ENCODE results near the gene CETN3. TPM values are rescaled to one million over a fixed set of nuclear protein-coding genes. Genes with fewer than 3 reads are reported as not detected.
A peak's percentile ranks its signal among the peaks of the same experiment; 100 is the strongest.

The CETN3 gene
- total and polyA plus RNA-seq, 2 of the 8 experiments (the other 6 are each of a cell fraction or from before 2014, with no cell fraction given) = 4.8 to 43.8 TPM

- CTCF ChIA-PET (ENCODE audit: partially characterized antibody) = interaction anchor here (0.7 to 1.6 kb wide), 2 partner anchors 31 to 72 kb away, joined by 3 to 4 read pairs; no protein-coding TSS in a partner anchor
These were observed 53.9 kb downstream of the CETN3 start for GRCh38 chr5:90355635-90356034.

More at GRCh38 chr5:90355635-90356034, 53.9 kb downstream of the CETN3 start:
- Histone ChIP-seq H4K20me1 (replicated peaks in 1 of 2; ENCODE audit: control insufficient read depth in 1 of 2, insufficient read depth in 2 of 2, low read length in 2 of 2) (no peaks in the 10 kb centered on the region), H3K27me3 (replicated peaks in 1 of 4; ENCODE audit: control insufficient read depth in 3 of 4, extremely low read depth in 1 of 4, insufficient read depth in 3 of 4, low read length in 3 of 4) (no peaks in the 10 kb centered on the region), H3K4ac (replicated peaks; ENCODE audit: insufficient read length, low read depth, low read length) (no peak overlapping the region), H3K79me1 (ENCODE audit: low read depth, low read length) (no peaks in the 10 kb centered on the region), H2BK20ac (ENCODE audit: low read length) (no peak overlapping the region), H3K14ac (ENCODE audit: insufficient read length) (no peak overlapping the region), H4K91ac (replicated peaks; ENCODE audit: insufficient read length, low read length) (no peak overlapping the region), H3K36me3 (ENCODE audit: control insufficient read depth in 2 of 4, insufficient read depth in 4 of 4, low read length in 3 of 4) (no peaks in the 10 kb centered on the region), H3K27ac (ENCODE audit: low read depth, low read length) (no peak overlapping the region), H4K5ac (ENCODE audit: insufficient read length, low read depth, low read length) (no peak overlapping the region), H3K4me1 (replicated peaks in 1 of 4; ENCODE audit: control insufficient read depth in 3 of 4, insufficient read depth in 4 of 4, low read length in 3 of 4) (peaks cover 0 to 2% (median under 1%) of the 10 kb centered on the region in 4 experiments; a peak in 1 of 7 replicates), H2BK5ac (ENCODE audit: low read depth, low read length) (no peak overlapping the region), H3K56ac (replicated peaks; ENCODE audit: insufficient read length, low read depth, low read length) (no peak overlapping the region), H3K4me3 (ENCODE audit: extremely low read depth in 1 of 4, insufficient read depth in 2 of 4, low read depth in 3 of 4, low read length in 4 of 4) (no peak overlapping the region), H2AK5ac (ENCODE audit: low read depth, low read length) (no peak overlapping the region), H3K23ac (ENCODE audit: insufficient read length) (no peak overlapping the region), H3K23me2 (ENCODE audit: low read depth, low read length) (no peaks in the 10 kb centered on the region), H3K9me3 (ENCODE audit: insufficient read depth in 2 of 2, low read depth in 1 of 2, low read length in 1 of 2) (no peaks in the 10 kb centered on the region), H3K79me2 (ENCODE audit: control insufficient read depth in 1 of 2, insufficient read depth in 2 of 2, low read length in 2 of 2) (no peaks in the 10 kb centered on the region), H2BK15ac (ENCODE audit: low read length) (no peak overlapping the region), H4K8ac (ENCODE audit: extremely low read depth, insufficient read depth, low read length) (no peak overlapping the region), H2BK12ac (ENCODE audit: low read depth, low read length) (no peak overlapping the region), H2AFZ (ENCODE audit: low read length) (0 out of 2 replicates have a peak overlapping the region, but pooled peaks have one; percentile 26), H3K9ac (replicated peaks in 1 of 4; ENCODE audit: extremely low read depth in 1 of 4, low read depth in 3 of 4, low read length in 3 of 4) (no peak overlapping the region), H3K18ac (ENCODE audit: extremely low read depth, low read length) (0 out of 2 replicates have a peak overlapping the region, but pooled peaks have one; percentile 11), H2BK120ac (replicated peaks; ENCODE audit: low read depth, low read length) (no peak overlapping the region), H3K4me2 (ENCODE audit: insufficient read depth in 1 of 2, low read depth in 2 of 2, low read length in 2 of 2) (no peak overlapping the region)
- POLR2A ChIA-PET (ENCODE audit: partially characterized antibody) = no interaction called here
- WGBS, 2 experiments (ENCODE audit: extremely low coverage in 1 of 2, insufficient coverage in 1 of 2, insufficient read length in 1 of 2, insufficient replicate concordance in 2 of 2, low coverage in 1 of 2, low lambda C conversion rate in 2 of 2, missing lambda C conversion rate in 1 of 2) = 88% methylated on average over 1 of the region's 1 CpG; no CpG with 5 or more reads in 1 of the 2 experiments
- DNase-seq (ENCODE audit: low read depth in 1 of 2, low spot score in 2 of 2) = no peak
- no peak for TF ChIP-seq NANOG (IDR thresholded peaks at IDR 0.05; ENCODE audit: insufficient read depth, low read depth, low read length, poor library complexity, severe bottlenecking)
- TF ChIP-seq ZNF274 (IDR thresholded peaks at IDR 0.05; ENCODE audit: borderline replicate concordance, extremely low read depth, low read length) = no peak
- TF ChIP-seq POLR2AphosphoS5 (IDR thresholded peaks at IDR 0.05; ENCODE audit: low read depth, low read length) = no peak
- TF ChIP-seq TAF1 (IDR thresholded peaks at IDR 0.05; ENCODE audit: low read depth, low read length) = no peak
- TF ChIP-seq POU5F1 (IDR thresholded peaks at IDR 0.05; ENCODE audit: low read depth, low read length) = no peak
- no peak for TF ChIP-seq ATF3 (IDR thresholded peaks at IDR 0.05; ENCODE audit: insufficient read depth, low read depth, low read length)
- TF ChIP-seq SIX5 (IDR thresholded peaks at IDR 0.05; ENCODE audit: low read depth, low read length) = no peak
- TF ChIP-seq EP300 (IDR thresholded peaks at IDR 0.05; ENCODE audit: borderline replicate concordance in 1 of 2, low read depth in 2 of 2, low read length in 2 of 2) = no peak
- FAIRE-seq = no peak

Data from H1 (cell line).